ENCODE data around the gene PCSK1N.
"Not testable (repeated sequence)": the region's sequence is repeated elsewhere in the genome, so short reads cannot be mapped to it uniquely, and the experiment has no call there.

The PCSK1N gene

GRCh38 chrX:48823053-48823452 lies 12.4 kb downstream of the PCSK1N start:
- no peak overlapping the region for H2AFZ ChIP-seq (ENCODE audit: insufficient read depth, low read length, poor library complexity)
- peaks cover 2% of the 10 kb centered on the region for H3K9me3 ChIP-seq (ENCODE audit: insufficient read depth, low read depth, low read length)
- H4K12ac ChIP-seq (ENCODE audit: low read depth, low read length) = no peak overlapping the region
- H3K14ac ChIP-seq (ENCODE audit: low read length) = no peak overlapping the region
- no peak overlapping the region for H2AK5ac ChIP-seq (ENCODE audit: low read length)
- H3K36me3 ChIP-seq (ENCODE audit: control insufficient read depth in 1 of 2, insufficient read depth in 2 of 2, low read length in 2 of 2) = peaks cover 53% of the 10 kb centered on the region in 2 experiments
- no peak overlapping the region for H2BK12ac ChIP-seq (ENCODE audit: low read length)
- H3K27me3 ChIP-seq (ENCODE audit: insufficient read depth, low read length) = no peaks in the 10 kb centered on the region
- H4K8ac ChIP-seq (ENCODE audit: low read depth, low read length) = no peak overlapping the region
- no peak overlapping the region for H3K23ac ChIP-seq (ENCODE audit: low read length)
- H3K79me2 ChIP-seq (ENCODE audit: control insufficient read depth, insufficient read depth, low read length, poor library complexity) = no peaks in the 10 kb centered on the region
- H3K4me1 ChIP-seq (ENCODE audit: control insufficient read depth in 1 of 2, insufficient read depth in 2 of 2, low read length in 2 of 2) = no peaks in the 10 kb centered on the region
- no peak overlapping the region for H2BK120ac ChIP-seq (ENCODE audit: insufficient read depth, low read length, poor library complexity)
- no CpG with 5 or more reads among the region's 6 CpGs for WGBS (ENCODE audit: extremely low coverage, insufficient coverage, insufficient read length)
- no peak overlapping the region for H3K4me2 ChIP-seq (ENCODE audit: low read length)
- no peak overlapping the region for H3K4ac ChIP-seq (ENCODE audit: low read depth, low read length)
- DNase-seq = no peak
- no peaks in the 10 kb centered on the region for H3K79me1 ChIP-seq (ENCODE audit: low read length)
- H3K18ac ChIP-seq (ENCODE audit: low read length) = no peak overlapping the region
- no peak overlapping the region for H3K4me3 ChIP-seq (ENCODE audit: low read depth, low read length)
- H2BK5ac ChIP-seq (ENCODE audit: low read depth, low read length, poor library complexity) = no peak overlapping the region
- H3K27ac ChIP-seq (ENCODE audit: low read depth, low read length) = no peak overlapping the region
- H4K91ac ChIP-seq (ENCODE audit: low read depth, low read length) = no peak overlapping the region
- H3K9ac ChIP-seq (ENCODE audit: low read length) = no peak overlapping the region

DNA sequence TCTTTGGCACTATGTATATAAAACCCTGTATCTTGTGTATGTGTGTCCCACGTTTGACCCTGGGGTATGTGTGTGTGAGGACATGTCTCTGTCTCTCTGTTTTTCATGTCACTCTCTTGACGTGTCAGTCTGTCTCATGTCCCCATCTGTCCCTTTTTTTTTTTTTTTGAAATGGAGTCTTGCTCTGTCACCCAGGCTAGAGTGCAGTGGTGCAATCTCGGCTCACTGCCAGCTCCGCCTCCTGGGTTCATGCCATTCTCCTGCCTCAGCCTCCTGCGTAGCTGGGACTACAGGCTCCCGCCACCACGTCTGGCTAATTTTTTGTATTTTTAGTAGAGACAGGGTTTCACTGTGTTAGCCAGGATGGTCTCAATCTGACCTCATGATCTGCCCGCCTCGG lies 16.0 kb downstream of the PCSK1N start:
- not testable (repeated sequence) for H3K9me3 ChIP-seq (ENCODE audit: insufficient read depth, low read depth, low read length); H2AK5ac ChIP-seq (ENCODE audit: low read length); H3K4me2 ChIP-seq (ENCODE audit: low read length); H2BK120ac ChIP-seq (ENCODE audit: insufficient read depth, low read length, poor library complexity); H3K23ac ChIP-seq (ENCODE audit: low read length); H3K79me2 ChIP-seq (ENCODE audit: control insufficient read depth, insufficient read depth, low read length, poor library complexity); H3K4me1 ChIP-seq (ENCODE audit: control insufficient read depth in 1 of 2, insufficient read depth in 2 of 2, low read length in 2 of 2); H3K18ac ChIP-seq (ENCODE audit: low read length); H4K12ac ChIP-seq (ENCODE audit: low read depth, low read length); H4K91ac ChIP-seq (ENCODE audit: low read depth, low read length); H3K79me1 ChIP-seq (ENCODE audit: low read length); H4K8ac ChIP-seq (ENCODE audit: low read depth, low read length); H3K4ac ChIP-seq (ENCODE audit: low read depth, low read length); H3K27ac ChIP-seq (ENCODE audit: low read depth, low read length); H2BK5ac ChIP-seq (ENCODE audit: low read depth, low read length, poor library complexity); H2BK12ac ChIP-seq (ENCODE audit: low read length); H2AFZ ChIP-seq (ENCODE audit: insufficient read depth, low read length, poor library complexity); H3K9ac ChIP-seq (ENCODE audit: low read length); H3K14ac ChIP-seq (ENCODE audit: low read length); H3K27me3 ChIP-seq (ENCODE audit: insufficient read depth, low read length); H3K4me3 ChIP-seq (ENCODE audit: low read depth, low read length)
- WGBS (ENCODE audit: extremely low coverage, insufficient coverage, insufficient read length) = no CpG with 5 or more reads among the region's 9 CpGs
- peaks cover 69 to 73% of the 10 kb centered on the region in 2 experiments for H3K36me3 ChIP-seq (ENCODE audit: control insufficient read depth in 1 of 2, insufficient read depth in 2 of 2, low read length in 2 of 2)
- DNase-seq = peak in 1 of 2 donors; percentile 7

DNA sequence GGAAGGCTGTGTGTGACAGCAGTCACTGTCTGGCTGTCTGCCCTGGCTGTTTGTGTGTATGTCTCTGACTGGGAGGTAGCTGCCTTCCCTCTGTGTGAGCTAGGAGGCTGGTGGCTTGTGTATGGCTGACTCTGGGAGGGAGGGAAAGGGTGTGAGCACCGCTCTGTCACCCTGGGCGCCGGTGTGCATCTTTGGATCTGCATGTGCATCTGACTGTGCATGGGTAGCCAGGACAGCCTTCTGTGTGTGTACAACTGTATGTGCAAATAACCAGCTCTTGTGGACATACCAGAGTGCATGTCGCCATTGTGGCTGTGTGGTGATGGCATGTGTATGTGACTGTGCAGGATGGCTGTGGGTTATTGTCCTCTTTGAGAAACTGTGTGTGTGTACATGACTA lies 16.5 kb downstream of the PCSK1N start:
- no peak for DNase-seq
- peaks cover 66 to 69% of the 10 kb centered on the region in 2 experiments for H3K36me3 ChIP-seq (ENCODE audit: control insufficient read depth in 1 of 2, insufficient read depth in 2 of 2, low read length in 2 of 2)
- no peak overlapping the region for H3K27ac ChIP-seq (ENCODE audit: low read depth, low read length)
- no peaks in the 10 kb centered on the region for H3K79me2 ChIP-seq (ENCODE audit: control insufficient read depth, insufficient read depth, low read length, poor library complexity)
- no peak overlapping the region for H4K8ac ChIP-seq (ENCODE audit: low read depth, low read length)
- WGBS (ENCODE audit: extremely low coverage, insufficient coverage, insufficient read length) = no CpG with 5 or more reads among the region's 4 CpGs
- no peak overlapping the region for H3K4me2 ChIP-seq (ENCODE audit: low read length)
- H3K14ac ChIP-seq (ENCODE audit: low read length) = no peak overlapping the region
- no peak overlapping the region for H2BK12ac ChIP-seq (ENCODE audit: low read length)
- H3K79me1 ChIP-seq (ENCODE audit: low read length) = no peaks in the 10 kb centered on the region
- H3K4ac ChIP-seq (ENCODE audit: low read depth, low read length) = no peak overlapping the region
- no peak overlapping the region for H2BK5ac ChIP-seq (ENCODE audit: low read depth, low read length, poor library complexity)
- H4K12ac ChIP-seq (ENCODE audit: low read depth, low read length) = no peak overlapping the region
- no peak overlapping the region for H4K91ac ChIP-seq (ENCODE audit: low read depth, low read length)
- H2AK5ac ChIP-seq (ENCODE audit: low read length) = no peak overlapping the region
- H3K18ac ChIP-seq (ENCODE audit: low read length) = no peak overlapping the region
- H2AFZ ChIP-seq (ENCODE audit: insufficient read depth, low read length, poor library complexity) = no peak overlapping the region
- H3K9me3 ChIP-seq (ENCODE audit: insufficient read depth, low read depth, low read length) = no peaks in the 10 kb centered on the region
- no peak overlapping the region for H3K4me3 ChIP-seq (ENCODE audit: low read depth, low read length)
- H3K4me1 ChIP-seq (ENCODE audit: control insufficient read depth in 1 of 2, insufficient read depth in 2 of 2, low read length in 2 of 2) = no peaks in the 10 kb centered on the region
- no peak overlapping the region for H3K23ac ChIP-seq (ENCODE audit: low read length)
- no peaks in the 10 kb centered on the region for H3K27me3 ChIP-seq (ENCODE audit: insufficient read depth, low read length)
- no peak overlapping the region for H2BK120ac ChIP-seq (ENCODE audit: insufficient read depth, low read length, poor library complexity)
- no peak overlapping the region for H3K9ac ChIP-seq (ENCODE audit: low read length)

- Histone ChIP-seq H4K8ac (ENCODE audit: low read depth, low read length) (no peak overlapping the region), H3K27ac (ENCODE audit: low read depth, low read length) (no peak overlapping the region), H2BK120ac (ENCODE audit: insufficient read depth, low read length, poor library complexity) (no peak overlapping the region), H2AK5ac (ENCODE audit: low read length) (no peak overlapping the region), H3K4me1 (ENCODE audit: control insufficient read depth in 1 of 2, insufficient read depth in 2 of 2, low read length in 2 of 2) (no peaks in the 10 kb centered on the region), H2BK5ac (ENCODE audit: low read depth, low read length, poor library complexity) (no peak overlapping the region), H3K79me2 (ENCODE audit: control insufficient read depth, insufficient read depth, low read length, poor library complexity) (no peaks in the 10 kb centered on the region), H3K27me3 (ENCODE audit: insufficient read depth, low read length) (no peaks in the 10 kb centered on the region), H3K9me3 (ENCODE audit: insufficient read depth, low read depth, low read length) (no peaks in the 10 kb centered on the region), H3K4me3 (ENCODE audit: low read depth, low read length) (no peak overlapping the region), H4K12ac (ENCODE audit: low read depth, low read length) (no peak overlapping the region), H3K23ac (ENCODE audit: low read length) (no peak overlapping the region), H3K36me3 (ENCODE audit: control insufficient read depth in 1 of 2, insufficient read depth in 2 of 2, low read length in 2 of 2) (peaks cover 58 to 65% of the 10 kb centered on the region in 2 experiments), H3K14ac (ENCODE audit: low read length) (no peak overlapping the region), H3K79me1 (ENCODE audit: low read length) (no peaks in the 10 kb centered on the region), H3K9ac (ENCODE audit: low read length) (no peak overlapping the region), H4K91ac (ENCODE audit: low read depth, low read length) (no peak overlapping the region), H3K4ac (ENCODE audit: low read depth, low read length) (no peak overlapping the region), H2AFZ (ENCODE audit: insufficient read depth, low read length, poor library complexity) (no peak overlapping the region), H2BK12ac (ENCODE audit: low read length) (no peak overlapping the region), H3K18ac (ENCODE audit: low read length) (no peak overlapping the region), H3K4me2 (ENCODE audit: low read length) (no peak overlapping the region)
- peak in 1 of 2 donors; percentile 45 for DNase-seq
- WGBS (ENCODE audit: extremely low coverage, insufficient coverage, insufficient read length) = no CpG with 5 or more reads among the region's 16 CpGs
These were observed 17.3 kb downstream of the PCSK1N start for GRCh38 chrX:48818098-48818497.
